Uterus (tissue), 2 donors: ENCODE results near the gene TMEM255A.

ENCODE experiments used
- CTCF ChIP-seq, 4 experiments: fragments of 200-600 bp in 2 of 4; fragments of 450-650 bp in 2 of 4; sonication (generic) in 2 of 4; IDR thresholded peaks; one replicate each; pipeline ENCODE4 v1.5.1; 2016 to 2019; ENCODE audit warnings: antibody characterized with exemption in 4 of 4, mild to moderate bottlenecking in 2 of 4, moderate library complexity in 1 of 4
- POLR2A ChIP-seq, 2 donors: fragments of 450-650 bp; IDR thresholded peaks; one replicate each; pipeline ENCODE4 v1.6.1; 2016; ENCODE audit warnings: antibody characterized with exemption in 2 of 2, mild to moderate bottlenecking in 1 of 2, moderate library complexity in 1 of 2

- TF ChIP-seq CTCF (IDR thresholded peaks at IDR 0.05) = no peak
- no peak for TF ChIP-seq POLR2A (IDR thresholded peaks at IDR 0.05)
These were observed 39.3 kb upstream of the TMEM255A start for GRCh38 chrX:120350450-120351138.
